Epidermal melanocyte (primary cell): Measurements from ENCODE around the gene AR.
"Not testable (repeated sequence)": the region's sequence is repeated elsewhere in the genome, so short reads cannot be mapped to it uniquely, and the experiment has no call there.

Experiments used
- DNase-seq: peaks from one replicate; pipeline ENCODE4 v3.0.0; 2011; ENCODE audit warnings: low spot score; ENCODE audit not compliant: insufficient read length

Gene AR

DNA sequence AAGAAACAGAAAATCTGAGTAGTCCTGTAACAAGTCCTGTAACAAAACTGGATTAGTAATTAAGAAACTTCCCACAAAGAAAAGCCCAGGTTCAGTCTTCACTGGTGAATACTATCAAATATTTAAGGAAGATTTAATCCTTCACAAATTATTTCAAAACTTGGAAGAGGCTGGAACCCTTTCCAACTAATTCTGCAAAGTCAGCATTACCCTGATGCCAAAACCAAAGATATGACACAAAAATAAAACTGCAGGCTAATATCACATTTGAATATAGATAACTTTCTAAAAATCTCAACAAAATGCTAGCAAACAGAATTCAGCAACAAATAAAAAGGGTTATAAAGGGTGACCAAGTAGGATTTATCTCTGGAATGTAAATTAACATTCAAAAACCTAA lies 80.5 kb downstream of the AR start:
- DNase-seq: no peak

- DNase-seq: no peak
These were observed 91.6 kb downstream of the AR start for GRCh38 chrX:67635424-67635823.

DNA sequence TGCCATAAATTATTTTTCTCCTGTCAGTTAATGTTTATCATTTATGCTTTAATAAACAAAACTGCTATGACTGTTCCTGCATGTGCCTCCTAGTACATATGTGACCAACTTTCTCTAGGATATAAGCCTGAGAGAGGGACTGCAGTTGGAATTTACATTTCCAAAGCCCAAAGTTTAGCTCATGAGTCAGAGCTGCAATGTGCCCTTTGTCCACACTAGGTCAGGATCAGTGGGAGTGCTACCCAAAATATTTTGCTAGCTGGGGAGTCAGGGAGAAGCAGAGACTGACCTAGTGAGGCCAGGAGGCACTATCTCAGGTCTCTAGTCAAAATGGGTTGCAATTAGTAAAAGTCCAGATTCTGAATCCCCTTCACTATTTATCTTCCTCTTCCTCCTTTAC lies 92.7 kb downstream of the AR start:
- DNase-seq: no peak

- not testable (repeated sequence) for DNase-seq
These were observed 93.5 kb downstream of the AR start for GRCh38 chrX:67637293-67637692.

DNA sequence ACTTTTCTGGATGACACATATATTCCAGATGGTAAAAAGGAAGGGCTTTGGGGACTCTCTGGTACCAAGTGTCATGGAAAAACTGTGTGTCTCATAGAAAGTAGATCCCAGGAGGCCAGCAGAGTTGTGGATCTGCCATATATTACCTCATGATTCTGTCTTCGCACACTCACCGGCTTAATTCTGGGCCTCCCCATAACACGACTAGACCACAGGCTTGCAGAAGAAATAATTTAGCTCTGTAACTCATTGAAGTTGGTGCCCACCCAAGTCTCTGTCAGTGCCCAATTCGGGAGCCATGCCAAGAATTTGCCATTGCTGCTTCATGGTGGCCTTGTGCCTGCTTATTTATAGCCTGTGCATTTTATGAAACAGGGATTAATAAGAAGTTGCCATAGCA lies 104.5 kb downstream of the AR start:
- DNase-seq: no peak

- DNase-seq: no peak
These were observed 107.8 kb downstream of the AR start for GRCh38 chrX:67651437-67652142.

GRCh38 chrX:67652543-67652942 lies 108.7 kb downstream of the AR start:
- no peak for DNase-seq

DNA sequence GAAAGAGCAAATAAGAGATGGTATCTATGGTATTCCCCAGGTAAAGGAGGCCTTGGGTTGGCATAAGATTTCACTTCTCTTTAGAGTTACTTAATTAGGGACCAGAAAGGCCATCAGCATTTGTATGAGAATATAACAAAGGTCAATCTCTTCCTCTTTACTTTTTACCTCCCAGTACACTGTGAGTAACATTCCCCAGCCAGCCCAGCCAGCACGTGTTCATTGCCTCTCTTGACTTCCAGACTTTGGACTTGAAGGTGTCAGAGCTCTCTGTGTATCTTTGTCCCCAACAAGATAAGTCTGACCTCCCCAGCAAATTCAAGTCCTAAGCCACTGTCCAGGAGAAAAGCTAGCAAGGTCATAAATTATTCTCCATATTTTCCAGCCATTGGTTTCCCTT lies 110.5 kb downstream of the AR start:
- DNase-seq: no peak

- DNase-seq: no peak
These were observed 121.8 kb downstream of the AR start for GRCh38 chrX:67665583-67665982.

DNA sequence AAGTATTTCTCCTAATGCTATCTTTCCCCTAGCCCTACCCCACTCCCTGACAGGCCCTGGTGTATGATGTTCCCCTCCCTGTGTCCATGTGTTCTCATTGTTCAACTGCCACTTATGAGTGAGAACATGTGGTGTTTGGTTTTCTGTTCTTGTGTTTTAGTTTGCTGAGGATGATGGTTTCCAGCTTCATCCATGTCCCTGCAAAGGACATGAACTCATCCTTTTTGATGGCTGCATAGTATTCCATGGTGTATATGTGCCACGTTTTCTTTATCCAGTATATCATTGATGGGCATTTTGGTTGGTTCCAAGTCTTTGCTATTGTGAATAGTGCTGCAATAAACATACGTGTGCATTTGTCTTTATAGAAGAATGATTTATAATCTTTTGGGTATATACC lies 126.9 kb downstream of the AR start:
- DNase-seq: not testable (repeated sequence)

GRCh38 chrX:67673741-67674274 lies 130.0 kb downstream of the AR start:
- no peak for DNase-seq

GRCh38 chrX:67674741-67675140 lies 130.9 kb downstream of the AR start:
- no peak for DNase-seq

DNA sequence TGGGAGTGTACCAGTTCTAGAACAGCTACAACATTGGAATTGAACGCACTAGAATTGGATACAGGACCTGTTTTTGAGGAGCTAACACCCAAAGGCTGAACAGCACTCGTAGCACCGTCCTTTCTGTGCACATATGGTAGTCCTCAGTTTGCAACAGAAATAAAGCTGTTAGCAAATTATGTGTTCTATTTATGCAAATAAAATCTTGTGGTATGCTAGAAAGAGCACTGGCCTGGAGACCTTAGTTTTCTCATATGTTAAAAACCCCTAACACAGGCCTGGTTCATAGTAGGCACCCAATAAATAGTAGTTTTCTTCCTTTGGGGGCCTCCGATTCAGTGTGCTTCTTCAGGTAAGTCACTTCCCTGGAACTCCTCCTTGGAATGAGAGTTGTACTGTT lies 140.3 kb downstream of the AR start:
- DNase-seq: no peak

DNA sequence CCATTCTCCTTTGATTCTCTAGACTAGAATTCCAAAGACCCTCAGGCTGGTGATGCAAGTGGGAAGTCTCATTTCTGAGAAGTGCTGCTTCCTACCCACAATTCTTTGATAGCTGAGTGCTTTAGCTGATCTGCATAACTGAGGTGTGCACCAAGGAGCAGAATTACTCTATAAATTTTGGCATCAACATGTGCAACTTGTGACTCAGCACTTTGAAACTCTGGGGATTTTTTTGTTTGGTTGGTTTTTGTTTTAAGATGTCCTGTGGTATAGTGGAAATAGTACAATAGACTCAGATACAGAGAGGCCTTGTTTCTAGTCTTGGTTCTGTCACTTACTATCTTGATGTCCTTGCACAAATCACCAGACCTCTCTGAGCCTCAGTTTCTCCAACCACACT lies 148.4 kb downstream of the AR start:
- DNase-seq: no peak

DNA sequence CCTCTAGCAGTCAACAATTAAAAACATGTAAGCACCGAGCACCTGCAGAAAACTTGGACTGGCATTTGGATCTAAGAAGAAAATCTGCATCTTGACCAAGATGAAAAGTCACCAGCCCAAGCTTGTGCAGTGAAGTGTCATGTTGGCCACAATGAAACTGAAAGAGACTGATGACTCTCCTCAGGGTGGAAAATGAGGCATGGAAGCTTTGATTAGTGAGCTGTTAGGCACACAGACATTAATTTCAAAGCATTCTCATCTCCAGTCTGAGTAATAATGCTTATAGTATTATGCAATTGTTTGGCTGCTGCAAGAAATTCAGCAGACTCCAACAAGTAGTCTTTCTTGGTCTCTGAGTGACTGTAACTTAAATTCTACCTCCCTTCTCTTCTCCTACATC lies 150.1 kb downstream of the AR start:
- DNase-seq: no peak

- no peak for DNase-seq
These were observed 153.6 kb downstream of the AR start for GRCh38 chrX:67697452-67697851.

DNA sequence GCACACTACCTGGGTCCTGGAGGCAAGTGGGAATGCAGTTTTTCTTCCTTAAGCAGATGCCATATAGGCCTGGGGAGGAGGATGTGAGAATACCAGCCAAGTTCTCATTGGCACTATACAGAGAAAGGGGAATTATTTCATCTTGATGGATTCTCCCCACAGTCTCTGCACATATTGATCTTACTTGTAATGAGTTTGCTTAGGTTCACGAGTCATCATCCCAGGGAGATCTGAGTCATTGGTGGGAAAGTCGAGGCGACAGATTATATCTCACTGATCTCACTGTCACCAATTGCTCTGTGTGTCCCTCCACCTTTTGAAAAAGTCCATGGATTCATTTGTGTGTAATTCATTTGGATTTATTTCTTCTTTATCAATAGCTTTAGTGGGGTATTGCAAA lies 156.8 kb downstream of the AR start:
- DNase-seq: no peak

- DNase-seq: no peak
These were observed 170.2 kb downstream of the AR start for GRCh38 chrX:67714004-67714403.

GRCh38 chrX:67717571-67717970 lies 173.8 kb downstream of the AR start:
- no peak for DNase-seq

GRCh38 chrX:67718926-67719325 lies 175.1 kb downstream of the AR start:
- DNase-seq: no peak

DNA sequence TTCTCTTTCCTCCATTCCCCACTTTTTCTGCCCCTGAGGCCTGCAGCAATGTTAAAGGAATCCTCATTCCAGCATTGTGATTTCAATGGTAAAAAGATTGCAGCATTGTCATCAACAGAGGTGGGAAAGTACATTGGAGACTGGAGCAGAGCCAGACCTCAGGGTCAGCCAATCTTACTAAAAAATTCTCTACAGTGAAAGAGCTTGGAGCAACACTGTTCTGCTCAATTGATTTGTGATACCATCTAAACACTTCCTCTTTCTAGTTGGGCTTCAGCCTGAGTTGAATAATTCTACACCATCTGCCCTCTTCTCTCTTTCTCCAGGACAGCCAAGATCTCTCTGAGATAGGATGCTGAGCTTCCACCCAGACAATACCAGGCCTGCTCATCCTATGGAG lies 176.5 kb downstream of the AR start:
- DNase-seq: no peak

GRCh38 chrX:67721321-67721720 lies 177.5 kb downstream of the AR start:
- DNase-seq: no peak

DNA sequence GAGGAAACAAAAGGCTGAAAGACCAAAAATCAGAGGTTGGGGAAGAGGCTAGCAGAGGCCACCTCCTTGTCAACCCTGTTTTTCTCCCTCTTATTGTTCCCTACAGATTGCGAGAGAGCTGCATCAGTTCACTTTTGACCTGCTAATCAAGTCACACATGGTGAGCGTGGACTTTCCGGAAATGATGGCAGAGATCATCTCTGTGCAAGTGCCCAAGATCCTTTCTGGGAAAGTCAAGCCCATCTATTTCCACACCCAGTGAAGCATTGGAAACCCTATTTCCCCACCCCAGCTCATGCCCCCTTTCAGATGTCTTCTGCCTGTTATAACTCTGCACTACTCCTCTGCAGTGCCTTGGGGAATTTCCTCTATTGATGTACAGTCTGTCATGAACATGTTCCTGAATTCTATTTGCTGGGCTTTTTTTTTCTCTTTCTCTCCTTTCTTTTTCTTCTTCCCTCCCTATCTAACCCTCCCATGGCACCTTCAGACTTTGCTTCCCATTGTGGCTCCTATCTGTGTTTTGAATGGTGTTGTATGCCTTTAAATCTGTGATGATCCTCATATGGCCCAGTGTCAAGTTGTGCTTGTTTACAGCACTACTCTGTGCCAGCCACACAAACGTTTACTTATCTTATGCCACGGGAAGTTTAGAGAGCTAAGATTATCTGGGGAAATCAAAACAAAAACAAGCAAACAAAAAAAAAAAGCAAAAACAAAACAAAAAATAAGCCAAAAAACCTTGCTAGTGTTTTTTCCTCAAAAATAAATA lies 179.9 kb downstream of the AR start:
- no peak for DNase-seq
